Activated CD4-positive, alpha-beta T cell treated with anti-CD3 and anti-CD28 coated beads, Interleukin-2, amount 50 U/mL, for 48 hours (primary cell): Measurements from ENCODE around the gene CAST.

Experiments used
- DNase-seq, 2 experiments: peaks; one replicate each; pipeline ENCODE4 v3.0.0-alpha.2; 2020

The CAST gene

DNA sequence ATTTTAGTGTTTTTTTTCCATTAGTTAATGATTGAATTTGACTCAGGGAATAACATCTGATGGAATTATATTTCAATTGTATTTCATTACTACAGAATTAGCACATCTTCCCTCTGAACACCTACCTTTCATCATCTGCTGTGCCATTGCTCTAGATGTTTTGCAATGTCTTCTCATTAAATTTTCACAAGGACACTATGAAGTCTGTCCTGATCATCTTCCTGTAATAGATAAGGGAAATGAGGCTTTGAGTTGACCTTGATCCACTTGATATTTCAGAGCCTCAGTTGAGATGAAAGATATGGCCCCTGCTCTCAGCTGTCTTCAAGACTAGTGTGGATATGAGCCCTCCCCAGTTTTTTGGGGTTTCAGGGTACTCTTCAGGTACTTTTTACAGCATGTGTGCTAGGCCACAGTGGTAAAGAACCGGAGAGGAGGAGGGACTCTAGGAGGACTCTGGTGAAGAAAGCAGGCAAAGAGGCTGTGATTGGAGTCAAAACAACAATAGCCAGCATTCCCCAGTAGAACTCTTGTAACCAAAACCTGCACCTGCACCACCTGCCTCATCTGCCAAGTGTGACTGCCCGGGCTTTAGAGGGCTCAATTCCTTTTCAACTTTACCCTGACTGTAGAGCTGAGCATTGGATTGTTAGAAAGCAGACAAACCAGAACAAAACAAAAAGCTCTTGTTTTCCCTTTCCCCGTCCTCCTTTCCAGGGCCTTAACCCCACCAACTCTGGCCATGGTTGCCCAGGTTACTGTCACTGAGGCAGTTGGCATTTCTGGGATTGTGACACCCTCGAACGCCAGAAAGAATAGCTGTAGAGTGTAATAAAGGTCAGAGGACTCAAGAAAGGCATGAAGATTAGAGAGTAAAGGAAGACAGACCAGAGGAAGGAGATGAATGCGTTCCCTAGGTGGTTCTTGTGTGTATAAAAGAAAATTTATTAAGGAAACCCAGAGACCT, 89.3 kb downstream of the CAST start:
- DNase-seq: no peak

DNA sequence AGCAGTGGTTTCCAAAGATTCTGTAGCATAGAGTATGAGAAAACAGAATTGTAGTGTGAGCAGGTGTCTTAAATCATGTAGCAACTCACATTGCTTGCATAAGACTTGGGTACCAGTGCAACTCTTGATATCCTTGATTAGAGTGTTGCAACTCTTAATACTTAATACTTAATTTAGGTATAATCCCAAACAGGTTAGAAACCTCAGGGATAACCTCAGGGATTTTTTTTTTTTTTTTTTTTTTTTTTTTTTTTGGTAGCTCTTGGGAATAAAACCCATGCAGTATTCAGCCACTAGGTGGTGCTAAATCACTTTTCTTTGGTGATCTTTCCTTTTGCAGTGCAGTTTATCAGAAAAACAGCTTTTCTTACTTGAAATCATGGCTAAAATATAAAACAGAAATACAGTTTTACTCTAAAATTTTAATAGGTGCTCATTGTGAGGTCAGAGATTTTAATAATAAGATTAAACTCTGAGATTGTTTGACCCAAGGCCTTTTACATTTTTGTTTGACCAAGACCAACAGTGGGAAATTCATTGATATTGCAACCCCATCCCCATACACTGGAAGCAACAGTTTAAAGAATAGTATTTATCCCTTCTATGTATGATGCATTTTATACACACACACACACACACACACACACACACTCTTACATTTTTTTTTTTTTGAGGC, 90.3 kb downstream of the CAST start:
- no peak for DNase-seq

DNA sequence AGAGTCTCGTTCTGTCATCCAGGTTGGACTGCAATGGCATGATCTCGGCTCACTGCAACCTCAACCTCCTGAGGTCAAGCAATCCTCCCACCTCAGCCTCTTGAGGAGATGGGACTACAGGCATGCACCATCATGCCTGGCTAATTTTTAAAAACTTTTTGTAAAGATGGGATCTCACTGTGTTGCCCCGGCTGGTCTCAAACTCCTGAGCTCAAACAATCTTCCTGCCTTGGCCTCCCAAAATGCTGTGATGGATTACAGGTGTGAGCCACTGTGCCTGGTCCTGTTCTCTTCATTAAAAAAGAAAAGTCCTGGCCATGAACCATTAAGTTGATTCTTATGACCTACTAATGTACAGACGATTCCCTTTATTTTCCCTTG, 90.8 kb downstream of the CAST start:
- DNase-seq: no peak

DNA sequence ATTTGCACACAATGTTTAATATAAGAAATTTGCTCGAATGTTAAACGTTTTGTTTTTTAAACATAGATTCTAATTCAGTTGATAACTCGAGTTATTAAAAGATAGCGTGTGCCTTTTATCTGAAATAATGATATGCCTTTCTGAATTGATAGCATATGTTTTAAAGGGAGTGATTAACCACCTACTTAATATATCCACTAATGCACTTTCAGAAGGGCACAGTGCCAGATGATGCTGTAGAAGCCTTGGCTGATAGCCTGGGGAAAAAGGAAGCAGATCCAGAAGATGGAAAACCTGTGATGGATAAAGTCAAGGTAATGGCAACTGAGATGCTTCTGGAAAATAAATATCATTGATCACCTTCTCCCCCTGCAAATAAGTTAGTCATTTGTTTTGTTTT, 91.7 kb downstream of the CAST start:
- no peak for DNase-seq

DNA sequence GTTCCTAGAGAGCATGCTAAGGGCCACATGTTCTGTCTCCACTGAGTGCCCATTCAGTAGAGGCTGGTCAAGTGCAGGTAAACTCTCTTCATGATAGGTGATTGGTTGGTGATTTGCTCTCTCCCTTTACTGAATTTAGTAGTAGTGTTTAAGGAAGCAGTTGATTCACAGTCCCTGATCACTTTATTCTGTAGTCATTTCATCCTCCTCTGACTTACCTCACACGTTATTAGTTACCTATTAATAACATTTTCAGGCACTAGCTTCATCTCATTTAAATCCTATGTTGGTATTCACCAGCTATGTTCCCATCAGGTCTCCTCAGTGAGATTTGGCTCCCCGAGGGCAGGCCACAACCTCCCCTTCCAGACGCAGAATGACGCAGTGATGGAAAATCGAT, 93.7 kb downstream of the CAST start:
- DNase-seq: no peak

DNA sequence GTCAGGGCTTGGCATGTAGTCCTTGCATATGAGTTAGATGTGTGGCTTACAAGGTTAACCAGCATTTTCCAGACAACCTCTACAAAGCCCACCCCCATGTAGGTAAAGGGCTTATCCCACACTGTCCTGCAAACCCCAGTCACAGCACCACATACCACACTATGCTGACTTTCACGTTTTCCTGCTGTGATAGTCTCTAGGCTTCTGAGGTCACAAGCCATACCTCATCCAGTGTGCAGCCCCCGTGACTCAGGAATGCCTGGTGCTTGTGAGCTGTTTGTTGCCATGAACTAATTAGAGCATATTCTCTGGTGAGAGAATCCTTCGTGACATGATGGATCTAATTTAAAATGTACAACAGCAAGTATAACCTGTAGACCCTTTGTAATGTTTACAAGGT, 94.8 kb downstream of the CAST start:
- no peak for DNase-seq

DNA sequence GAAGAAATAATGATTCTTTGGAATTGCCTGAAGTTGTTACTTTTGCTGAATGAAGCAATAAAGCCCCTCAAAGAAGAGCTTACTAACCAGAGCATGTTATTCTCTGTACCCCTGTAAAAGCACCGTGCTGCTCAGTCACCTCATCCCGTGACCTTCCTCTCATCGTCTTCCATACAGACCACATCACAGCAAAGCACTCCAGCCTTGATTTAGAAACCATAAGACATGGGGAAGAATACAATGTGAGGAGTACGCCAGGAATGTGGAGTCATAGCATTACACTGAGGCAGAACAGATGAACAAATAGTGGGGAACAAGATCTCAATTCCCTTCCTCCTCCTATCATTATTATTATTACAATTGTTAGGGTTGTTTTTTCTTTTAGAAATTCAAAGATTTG, 96.4 kb downstream of the CAST start:
- no peak for DNase-seq

DNA sequence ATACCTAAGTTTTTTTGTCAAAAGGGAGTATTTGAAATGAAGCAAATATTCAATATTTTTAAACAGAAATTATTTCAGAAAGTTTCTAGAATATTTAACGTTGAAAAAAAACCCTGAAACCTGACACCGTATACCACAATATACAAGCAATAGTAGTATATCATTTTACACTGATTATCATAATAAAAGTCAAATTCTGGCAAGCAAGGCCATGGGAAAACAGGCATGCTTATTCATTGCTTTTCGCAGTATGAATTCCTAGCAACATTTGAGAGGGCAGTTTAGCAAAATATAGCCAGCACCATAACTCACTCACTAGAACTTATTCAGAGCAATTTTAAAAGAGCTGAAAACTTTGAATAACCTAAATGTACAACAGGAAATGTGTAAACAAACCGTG, 99.4 kb downstream of the CAST start:
- DNase-seq: no peak

DNA sequence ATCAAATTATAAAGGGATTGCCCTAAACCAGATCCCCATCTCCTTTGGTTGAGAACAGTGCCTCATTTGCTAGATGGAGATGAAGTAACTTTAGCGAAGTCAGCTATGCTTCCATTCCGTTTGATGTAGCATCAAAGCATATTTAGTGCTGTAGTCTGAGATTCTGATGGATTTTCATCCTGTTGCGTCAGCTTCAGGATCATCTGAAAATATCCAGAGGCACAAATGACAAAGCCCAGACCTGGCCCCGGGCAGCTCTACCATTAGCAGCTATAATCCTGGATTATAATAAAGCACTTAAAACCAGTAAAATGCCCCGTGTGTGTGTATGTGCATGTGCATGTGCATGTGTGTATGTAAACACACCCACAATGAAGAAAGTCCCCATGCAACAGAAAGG, 100.8 kb downstream of the CAST start:
- no peak for DNase-seq

DNA sequence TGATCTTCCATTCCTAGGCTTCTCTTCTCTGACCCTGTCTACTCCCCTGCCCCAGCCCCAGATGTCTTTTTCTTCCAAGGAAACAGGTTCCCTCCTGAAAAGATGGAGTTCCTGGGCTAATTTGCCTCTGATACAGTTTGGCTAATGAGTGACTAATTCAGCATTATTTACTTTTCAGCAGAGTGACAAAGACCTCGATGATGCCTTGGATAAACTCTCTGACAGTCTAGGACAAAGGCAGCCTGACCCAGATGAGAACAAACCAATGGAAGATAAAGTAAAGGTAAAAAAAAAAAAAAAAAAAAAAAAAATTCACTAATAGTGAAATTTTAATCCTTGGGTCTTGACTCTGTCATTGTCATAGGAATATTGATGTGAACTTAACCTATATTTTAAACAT, 102.9 kb downstream of the CAST start:
- no peak for DNase-seq

DNA sequence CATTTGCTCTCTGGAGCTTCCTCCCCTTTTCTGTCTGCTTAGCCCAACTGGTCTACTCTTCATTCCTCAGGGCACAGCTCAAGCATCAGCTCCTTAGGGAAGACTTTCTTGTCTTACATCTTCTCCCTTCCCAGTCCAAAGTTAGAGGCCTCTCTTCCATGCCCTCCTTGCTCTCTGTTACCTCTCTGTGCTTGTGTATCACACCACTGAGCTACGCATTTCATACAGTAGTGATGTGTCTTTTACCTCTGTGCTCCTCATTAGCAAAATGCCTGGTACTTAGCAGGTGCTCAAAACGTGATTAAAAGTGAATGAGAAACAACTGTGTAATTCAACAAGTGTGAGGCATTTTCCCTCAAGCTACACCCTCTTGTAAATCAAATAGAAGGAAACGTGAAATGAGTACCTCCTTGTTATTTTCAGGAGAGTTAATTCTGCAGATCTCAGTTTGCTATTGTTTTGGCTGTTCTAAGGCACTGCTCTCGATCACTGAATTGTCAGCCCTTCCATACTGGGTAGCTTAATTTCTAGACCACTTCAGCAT, 106.6 kb downstream of the CAST start:
- DNase-seq: no peak

DNA sequence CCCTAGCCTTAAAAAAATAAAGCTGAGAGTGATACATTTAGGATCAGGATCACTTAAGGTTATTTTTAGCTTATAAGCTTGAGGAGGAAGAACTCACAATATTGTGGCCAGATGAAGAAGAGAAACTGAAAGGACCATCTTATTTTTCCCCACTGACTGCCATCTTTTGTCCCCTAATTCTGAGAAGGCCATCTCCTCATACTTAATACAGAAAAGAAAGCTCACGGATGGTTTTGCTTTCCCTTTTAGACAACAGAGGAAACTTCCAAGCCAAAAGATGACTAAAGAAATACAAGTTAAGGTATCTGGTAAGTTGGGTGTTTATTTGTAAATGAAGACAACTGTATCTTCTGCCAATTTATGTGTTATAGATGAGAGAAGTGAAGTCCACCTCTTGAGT, 109.2 kb downstream of the CAST start:
- no peak for DNase-seq

DNA sequence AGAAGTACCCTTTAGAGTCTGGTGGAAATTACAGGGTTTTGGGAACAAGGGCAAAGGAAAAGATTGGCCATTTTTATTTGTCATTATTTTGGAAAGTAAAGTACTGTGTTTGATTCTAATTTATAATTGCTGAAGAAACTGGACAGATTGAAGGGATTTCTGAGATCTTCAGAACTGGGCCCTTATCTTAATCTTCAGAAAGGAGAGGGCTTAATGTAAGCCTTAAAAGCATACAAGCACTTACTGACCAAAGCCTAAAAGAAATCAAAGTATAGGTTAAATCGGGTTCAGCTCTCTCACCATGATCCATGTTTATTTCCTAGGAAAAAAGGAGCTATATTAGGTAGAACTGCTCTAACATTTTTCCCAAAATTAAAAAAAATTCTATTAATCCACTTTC, 109.9 kb downstream of the CAST start:
- no peak for DNase-seq

DNA sequence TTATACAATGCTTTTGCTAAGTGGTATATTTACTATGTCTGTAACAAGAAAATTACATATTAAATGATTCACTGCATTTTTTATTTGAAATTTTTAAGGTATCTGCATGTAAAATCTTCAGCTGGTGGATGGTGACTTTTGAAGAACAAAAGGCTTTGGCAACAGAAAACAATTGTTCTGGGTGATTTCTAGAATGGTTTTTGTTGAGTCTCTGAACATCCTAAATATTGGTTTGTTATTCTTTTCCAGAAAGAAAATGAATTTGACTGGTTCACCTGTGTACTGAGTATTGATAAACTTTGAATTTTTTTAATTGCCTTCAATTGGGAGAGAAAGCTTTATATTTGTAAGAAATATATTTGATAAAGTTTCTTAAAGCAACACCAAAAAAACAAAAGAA, 110.4 kb downstream of the CAST start:
- no peak for DNase-seq

DNA sequence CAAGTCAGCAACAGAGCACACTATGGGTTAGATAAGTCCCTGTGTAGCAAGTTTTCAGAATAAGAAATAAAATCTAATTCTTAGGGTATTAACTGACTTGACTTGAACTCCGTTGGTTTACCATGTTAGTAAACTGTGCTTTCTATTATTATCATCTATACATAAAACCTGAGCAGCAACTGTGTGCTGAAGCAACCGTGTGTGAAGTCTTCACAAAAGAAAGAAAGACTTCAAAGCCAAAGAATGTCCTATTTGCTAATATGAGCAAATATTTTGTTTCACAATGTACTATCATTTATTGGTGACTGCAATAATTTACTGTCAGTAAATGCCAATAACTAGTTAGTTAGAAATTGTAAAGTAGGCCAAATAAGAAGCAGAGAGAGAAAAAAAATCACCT, 112.9 kb downstream of the CAST start:
- no peak for DNase-seq

DNA sequence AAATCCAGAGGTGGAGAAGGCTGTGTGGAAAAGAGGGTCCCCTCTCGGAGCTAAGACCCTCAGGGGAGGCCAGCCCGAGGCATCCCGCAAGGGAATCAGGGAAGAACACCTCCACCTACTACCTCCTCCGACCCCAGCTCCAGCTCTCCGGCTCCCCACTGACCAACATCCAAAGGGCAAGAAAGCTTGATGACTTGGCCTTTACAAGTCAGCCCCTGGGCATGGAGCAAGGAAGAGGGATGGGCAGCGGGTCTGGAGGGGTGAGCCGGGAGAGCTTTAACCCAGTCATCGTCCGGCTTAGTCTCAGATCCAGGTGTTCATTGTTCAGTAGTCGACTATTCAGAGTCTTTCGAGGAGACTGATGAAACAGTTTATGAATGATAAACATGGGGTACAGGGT, 113.5 kb downstream of the CAST start:
- no peak for DNase-seq

DNA sequence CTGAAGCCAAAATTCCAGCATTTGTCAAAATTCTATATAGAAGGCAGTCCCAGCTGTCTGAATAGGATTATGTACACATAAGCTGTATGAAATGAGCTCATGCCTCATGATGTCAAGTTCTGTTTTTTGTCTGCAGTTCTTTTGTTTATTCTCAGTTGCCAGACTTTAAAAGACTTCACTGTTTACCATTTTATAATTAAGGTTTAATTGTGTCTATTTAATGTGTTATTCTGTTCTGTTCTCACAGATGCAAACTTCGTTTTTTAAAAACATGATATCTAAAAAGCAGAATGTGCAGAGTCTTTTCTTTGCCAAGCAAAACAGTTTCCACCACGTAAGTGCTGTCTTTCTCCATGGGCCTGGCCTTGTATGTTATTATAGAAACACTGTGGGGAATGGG, 114.4 kb downstream of the CAST start:
- DNase-seq: no peak

DNA sequence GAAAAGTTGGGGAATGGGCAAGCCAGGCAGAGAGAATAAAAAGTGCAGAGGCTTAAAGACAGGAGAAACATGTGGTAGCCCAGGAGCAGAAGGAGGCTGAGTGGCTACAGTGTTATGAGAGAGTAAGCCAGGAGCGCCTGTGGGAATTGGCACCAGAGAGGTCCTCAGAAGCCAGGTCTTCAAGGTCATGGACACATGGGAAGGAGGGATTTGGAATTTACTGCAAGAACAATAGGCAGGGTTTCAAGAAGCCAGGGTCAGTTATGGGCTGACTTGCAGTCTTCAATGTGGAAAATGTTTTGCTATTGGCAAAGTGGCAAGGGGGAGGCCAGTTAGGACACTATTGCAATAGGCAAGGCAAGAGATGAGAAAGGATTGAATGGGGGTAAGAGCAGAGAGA, 116.2 kb downstream of the CAST start:
- DNase-seq: no peak

DNA sequence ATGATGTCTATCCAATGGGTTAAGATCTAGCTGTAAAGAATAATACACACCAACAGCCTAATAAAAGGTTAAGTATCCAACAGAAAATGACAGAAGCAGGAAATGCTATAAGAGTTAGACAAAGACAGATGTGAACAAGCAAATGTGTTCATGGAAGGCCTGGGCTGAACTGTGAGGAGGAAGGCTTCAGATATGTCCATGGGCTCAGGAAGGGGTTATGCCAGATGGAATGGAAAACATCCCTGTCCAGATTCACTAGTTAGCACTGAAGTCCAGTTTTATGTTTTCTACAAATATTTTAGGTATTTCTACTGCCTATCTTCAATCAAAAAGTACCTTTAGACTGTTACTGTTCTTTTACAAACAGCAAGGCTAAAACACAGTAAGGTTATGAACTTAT, 118.5 kb downstream of the CAST start:
- DNase-seq: no peak

DNA sequence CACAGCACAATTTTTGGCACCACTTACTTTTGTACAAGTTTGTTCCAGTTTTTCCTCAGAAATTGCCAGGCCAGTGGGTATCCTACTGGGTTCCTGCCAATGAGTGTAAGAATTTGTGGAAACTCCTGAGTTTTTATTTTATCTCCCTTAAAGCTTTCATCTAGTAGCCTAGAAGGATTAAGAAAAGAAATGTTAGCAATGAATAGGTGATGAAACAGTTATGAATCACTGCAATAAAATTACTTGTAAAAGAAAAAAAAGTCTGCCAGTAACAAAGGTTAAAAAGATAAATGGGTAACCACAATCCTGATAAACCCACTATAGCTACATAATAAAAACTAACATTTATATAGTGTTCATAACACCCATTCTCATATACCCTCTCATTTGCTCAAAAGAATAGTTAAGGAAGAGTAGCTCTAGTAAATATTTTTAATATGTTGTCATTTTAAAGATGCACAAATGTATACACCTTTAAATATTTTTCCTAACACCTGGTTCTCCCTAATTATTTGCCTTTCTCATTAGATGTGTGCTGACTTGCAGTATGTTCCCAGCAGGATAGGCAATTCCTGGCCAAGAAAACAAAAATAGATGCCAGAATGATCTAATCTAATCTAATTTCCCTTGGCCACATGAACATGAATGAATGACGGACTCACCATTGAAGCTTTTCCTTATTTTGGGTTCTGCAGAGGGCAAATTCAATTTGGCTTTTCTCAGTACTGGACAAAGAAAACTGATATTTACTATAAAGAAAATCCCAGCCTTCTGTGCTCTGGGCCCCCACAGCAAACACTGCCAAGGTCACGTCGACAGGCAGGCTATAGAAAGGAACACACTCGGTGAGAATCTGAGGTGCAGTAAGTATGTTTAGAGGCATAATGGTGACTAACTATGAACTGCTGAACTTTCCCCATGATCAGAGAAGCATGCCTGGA, 119.1 kb downstream of the CAST start:
- DNase-seq: no peak

DNA sequence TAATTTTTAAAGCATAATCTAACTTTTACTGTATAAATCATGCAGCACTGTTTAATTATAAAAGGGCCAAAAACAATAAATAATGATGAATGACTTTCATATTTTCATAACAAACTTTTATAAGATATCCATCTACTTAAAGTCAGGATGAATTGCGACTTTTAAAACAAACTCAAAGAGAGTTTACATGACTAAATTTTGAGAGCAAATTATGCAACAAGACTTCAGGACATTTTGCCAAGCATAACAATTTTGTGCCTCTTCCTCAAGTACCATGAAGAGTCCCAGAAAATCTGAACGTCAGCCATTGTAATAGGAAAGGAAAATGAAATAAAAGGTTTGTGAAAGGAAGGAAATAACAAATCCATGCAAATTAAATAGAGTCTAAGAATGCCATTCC, 121.2 kb downstream of the CAST start:
- DNase-seq: no peak

DNA sequence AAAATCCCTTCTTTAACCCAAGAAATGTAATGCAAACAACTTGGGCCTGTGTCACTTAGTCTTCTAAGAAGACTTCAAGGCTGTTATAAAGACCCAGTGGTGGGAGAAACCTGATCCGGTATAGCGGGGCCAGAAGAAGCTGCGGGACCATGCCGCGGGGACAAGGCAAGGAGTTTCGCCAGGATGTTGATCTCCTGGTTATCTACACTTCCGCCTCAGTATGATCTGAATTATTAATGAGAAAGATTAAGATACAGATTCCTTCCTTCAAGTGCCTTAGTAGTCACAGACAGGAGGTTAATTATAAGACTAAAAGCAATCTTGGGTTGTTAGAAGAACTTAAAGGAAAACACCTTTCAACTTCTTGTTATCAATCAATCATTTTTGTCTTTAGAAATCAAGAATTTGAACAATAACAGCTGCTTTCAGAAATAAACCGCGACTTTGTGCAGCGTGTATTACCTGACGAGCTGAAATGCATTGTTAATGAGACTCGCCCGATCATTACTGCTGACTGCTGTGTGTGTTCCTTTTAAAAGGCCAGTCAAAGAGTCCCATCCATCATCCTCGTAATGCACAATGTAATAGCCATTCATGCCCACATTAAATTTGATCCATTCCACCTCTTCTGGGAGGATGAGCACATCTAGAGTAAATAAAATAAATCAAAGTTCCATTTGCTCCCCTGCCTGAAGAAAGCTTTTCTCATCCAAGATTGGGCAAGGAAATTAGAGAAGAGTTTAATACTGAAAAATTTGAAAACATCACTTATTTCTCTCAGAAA, 123.3 kb downstream of the CAST start:
- no peak for DNase-seq
